Endothelial cell of umbilical vein (primary cell): ENCODE measurements around the gene AVL9. TPM values are rescaled to one million over a fixed set of nuclear protein-coding genes. Genes with fewer than 3 reads are reported as not detected.

Experiments
- BruUV-seq: library from RNA; stranded (reverse); fragments of 400-500 nt; replicated peaks from 2 replicates; lab custom pipeline; 2021; lab: Mats Ljungman, UMichigan
- CTCF ChIA-PET: fragments of 300-600, 350-600 bp; sonication (Branson Sonifier 250); formaldehyde crosslinking; loops from one replicate; lab custom pipeline; 2021; ENCODE audit warnings: antibody characterized with exemption, inconsistent platforms; lab: Charles Lee
- POLR2A ChIA-PET: fragments of 300-600, 350-600 bp; sonication (Branson Sonifier 250); formaldehyde crosslinking; loops from one replicate; lab custom pipeline; 2021; ENCODE audit warnings: antibody characterized with exemption, inconsistent platforms; lab: Charles Lee
- DNase-seq: peaks from one replicate; pipeline ENCODE4 v3.0.0-alpha.2; 2011; ENCODE audit warnings: low read depth, low spot score
- FAIRE-seq: peaks from 2 replicates; lab custom pipeline; 2011; peaks lifted over from hg19 to GRCh38; lab: Jason Lieb, UNC
- H2AFZ ChIP-seq: 2 replicates; pipeline ENCODE4 v1.6.0; 2012; ENCODE audit warnings: low read depth, low read length, control low read depth, inconsistent platforms
- H3K27ac ChIP-seq: 2 replicates; pipeline ENCODE4 v1.5.1; 2011; ENCODE audit warnings: low read depth, mild to moderate bottlenecking, control low read depth, low read length, moderate library complexity; ENCODE audit not compliant: insufficient read depth
- H3K27me3 ChIP-seq, 2 experiments: 2 replicates each; pipeline versions ENCODE4 v1.6.0 to v1.6.1; 2011; ENCODE audit warnings: low read length in 2 of 2, mixed read lengths in 1 of 2; ENCODE audit not compliant: control insufficient read depth in 2 of 2, insufficient read depth in 2 of 2
- H3K36me3 ChIP-seq, 2 experiments: 2 replicates in 1 of 2; 3 replicates in 1 of 2; pipeline ENCODE4 v1.5.1; 2011; ENCODE audit warnings: low read length in 2 of 2, mild to moderate bottlenecking in 1 of 2, moderate library complexity in 1 of 2; ENCODE audit not compliant: control insufficient read depth in 2 of 2, insufficient read depth in 2 of 2; ENCODE audit errors: extremely low read depth in 1 of 2
- H3K4me1 ChIP-seq: 3 replicates; pipeline ENCODE4 v1.5.1; 2011; ENCODE audit warnings: mild to moderate bottlenecking, low read length; ENCODE audit not compliant: control insufficient read depth, insufficient read depth; ENCODE audit errors: extremely low read depth
- H3K4me2 ChIP-seq: 2 replicates; pipeline ENCODE4 v1.6.1; 2011; ENCODE audit warnings: low read length, control low read depth, mixed read lengths; ENCODE audit not compliant: insufficient read depth
- H3K4me3 ChIP-seq, 3 experiments: fragments of 200-600 bp in 1 of 3; sonication (generic), shearing (Covaris generic) in 1 of 3; replicated peaks in 1 of 3; 2 replicates each; pipeline ENCODE4 v1.5.1; 2011 to 2016; ENCODE audit warnings: control low read depth in 3 of 3, low read length in 3 of 3, mild to moderate bottlenecking in 2 of 3, inconsistent platforms in 1 of 3, low read depth in 1 of 3, moderate library complexity in 1 of 3; ENCODE audit not compliant: insufficient read depth in 1 of 3
- H3K79me2 ChIP-seq: 2 replicates; pipeline ENCODE4 v1.6.0; 2012; ENCODE audit warnings: low read length, inconsistent platforms; ENCODE audit not compliant: control insufficient read depth, insufficient read depth
- H3K9ac ChIP-seq: replicated peaks from 2 replicates; pipeline ENCODE3; 2011; ENCODE audit warnings: low read length, control low read depth; ENCODE audit not compliant: insufficient read depth; ENCODE audit errors: extremely low read depth
- H3K9me1 ChIP-seq: replicated peaks from 3 replicates; pipeline ENCODE4 v1.6.0; 2011; ENCODE audit warnings: mild to moderate bottlenecking, low read length; ENCODE audit not compliant: control insufficient read depth, insufficient read depth; ENCODE audit errors: extremely low read depth
- H3K9me3 ChIP-seq: replicated peaks from 2 replicates; pipeline ENCODE4 v1.5.1; 2012; ENCODE audit warnings: low read length, inconsistent platforms; ENCODE audit not compliant: control insufficient read depth, insufficient read depth
- H4K20me1 ChIP-seq: replicated peaks from 2 replicates; pipeline ENCODE3; 2011; ENCODE audit warnings: mild to moderate bottlenecking, low read length; ENCODE audit not compliant: control insufficient read depth, insufficient read depth; ENCODE audit errors: extremely low read depth
- CTCF ChIP-seq, 2 donors: IDR thresholded peaks; 1 replicate in 1 of 2; 2 replicates in 1 of 2; pipeline ENCODE4 v1.5.1; 2011; ENCODE audit warnings: low read length in 2 of 2, mild to moderate bottlenecking in 2 of 2, moderate library complexity in 2 of 2, control low read depth in 1 of 2, inconsistent platforms in 1 of 2, low read depth in 1 of 2; ENCODE audit not compliant: insufficient read depth in 1 of 2; ENCODE audit errors: extremely low read depth in 1 of 2
- EZH2 ChIP-seq: IDR thresholded peaks from 2 replicates; pipeline ENCODE4 v1.6.1; 2012; ENCODE audit warnings: borderline replicate concordance, low read depth, mild to moderate bottlenecking, moderate library complexity, low read length, inconsistent platforms; ENCODE audit not compliant: severe bottlenecking
- FOS ChIP-seq: IDR thresholded peaks from 2 replicates; pipeline ENCODE4 v1.6.1; 2011; ENCODE audit warnings: mild to moderate bottlenecking, low read length, moderate library complexity, borderline replicate concordance; ENCODE audit not compliant: insufficient read depth
- GATA2 ChIP-seq: IDR thresholded peaks from 2 replicates; pipeline ENCODE4 v1.7.0; 2011; ENCODE audit warnings: low read depth, mild to moderate bottlenecking, moderate library complexity, mixed read lengths, low read length; ENCODE audit not compliant: insufficient read length, insufficient read depth
- JUN ChIP-seq: IDR thresholded peaks from 2 replicates; pipeline ENCODE4 v1.6.1; 2011; ENCODE audit warnings: borderline replicate concordance, low read depth; ENCODE audit not compliant: insufficient read length, insufficient read depth
- MAX ChIP-seq: IDR thresholded peaks from 2 replicates; pipeline ENCODE4 v1.6.1; 2011; ENCODE audit not compliant: insufficient read depth, insufficient read length
- MYC ChIP-seq: IDR thresholded peaks from one replicate; pipeline ENCODE4 v1.6.1; 2011; ENCODE audit warnings: mild to moderate bottlenecking, low read depth, low read length
- POLR2A ChIP-seq: IDR thresholded peaks from 2 replicates; pipeline ENCODE4 v1.6.1; 2012; ENCODE audit warnings: low read depth, mild to moderate bottlenecking, control low read depth, low read length
- POLR2AphosphoS5 ChIP-seq: IDR thresholded peaks from 2 replicates; pipeline ENCODE4 v1.6.1; 2012; ENCODE audit warnings: low read depth, mild to moderate bottlenecking, control low read depth, low read length, moderate library complexity; ENCODE audit not compliant: insufficient read depth
- dilution Hi-C: fragments of 300-500 bp; cut with MboI; formaldehyde crosslinking; loops from one replicate; pipeline ENCODE4 v1.15.0; 2019; ENCODE audit warnings: low sequenced_read_pairs; ENCODE audit not compliant: extremely low pct_ligation_motif_present
- intact Hi-C: fragments of 100-400 bp; cut with micrococcal nuclease; formaldehyde crosslinking; loops from one replicate; pipeline ENCODE4 v1.10.0; 2022
- polyA plus RNA-seq, 4 experiments: library from polyadenylated mRNA; depleted of rRNA in 3 of 4; stranded (reverse) in 3 of 4; unstranded in 1 of 4; fragments of >200 nt; gene quantifications; 2 replicates each; pipeline versions ENCODE4 v1.2.1 to v1.2.3, GENCODE V29; 2011 to 2012; ENCODE audit warnings: missing spikeins in 1 of 4
- total RNA-seq: library from RNA; stranded (reverse); gene quantifications from 2 replicates; pipeline ENCODE4 v1.2.3, GENCODE V29; 2021

Gene AVL9
- total and polyA plus RNA-seq, 2 donors (not counting 3 experiments of a cell fraction or from before 2014, with no cell fraction given), result 12.7 to 42.5 TPM

DNA sequence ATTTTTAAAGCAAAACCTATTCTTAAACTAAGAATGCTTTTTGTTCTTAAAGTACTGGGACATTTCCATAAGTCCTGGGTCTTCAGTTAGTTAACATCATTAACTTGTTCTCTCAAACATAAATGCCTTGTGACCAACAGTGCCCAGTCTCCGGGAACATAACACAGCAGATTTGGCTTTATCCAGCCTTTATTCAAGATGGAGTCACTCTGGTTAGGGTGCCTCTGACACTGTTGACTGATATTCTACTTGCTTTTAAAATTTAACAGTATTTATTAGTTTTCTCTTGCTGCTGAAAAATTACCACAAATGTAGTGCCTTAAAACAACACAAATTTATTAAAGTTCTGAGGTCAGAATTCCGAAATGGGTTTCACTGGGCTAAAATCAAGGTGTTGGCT lies 44.1 kb downstream of the AVL9 start:
- no TSS peak for BruUV-seq
- dilution Hi-C loops, result no loop called here
- Histone ChIP-seq H3K9me1 (no peaks in the 10 kb centered on the region), H4K20me1 (no peaks in the 10 kb centered on the region), H3K79me2 (peaks cover 35% of the 10 kb centered on the region), H3K9me3 (no peaks in the 10 kb centered on the region), H3K4me1 (peaks cover 9% of the 10 kb centered on the region), H3K36me3 (peaks cover 0 to 3% of the 10 kb centered on the region in 2 experiments), H3K4me2 (no peak overlapping the region), H3K27ac (no peak overlapping the region), H3K27me3 (no peaks in the 10 kb centered on the region), H3K9ac (no peak overlapping the region), H3K4me3 (no peak overlapping the region), H2AFZ (no peak overlapping the region)
- TF ChIP-seq CTCF (IDR thresholded peaks at IDR 0.05; ENCODE audit: extremely low read depth in 1 of 2, insufficient read depth in 1 of 2, low read depth in 1 of 2, low read length in 2 of 2) (no peak), JUN (no peak), MYC (no peak), MAX (no peak), FOS (no peak), POLR2A (no peak), GATA2 (no peak), POLR2AphosphoS5 (no peak), EZH2 (no peak)
- POLR2A ChIA-PET, result no interaction called here
- DNase-seq, result no peak
- intact Hi-C loops, result no loop called here
- CTCF ChIA-PET, result no interaction called here
- no peak for FAIRE-seq
